ENCODE measurements around the gene TTYH2.

- no peak for TF ChIP-seq CTCF (conservative IDR thresholded peaks at IDR 0.05; ENCODE audit: low read depth, low read length)
- no peak for TF ChIP-seq EZH2 (IDR thresholded peaks at IDR 0.05; ENCODE audit: borderline replicate concordance, low read depth, low read length, poor library complexity, severe bottlenecking)
Measured at GRCh38 chr17:74234486-74234885, 21.1 kb downstream of the TTYH2 start.
